K562 (cell line): ENCODE data around the gene MND1. TPM values are rescaled to one million over a fixed set of nuclear protein-coding genes. Genes with fewer than 3 reads are reported as not detected.

Experiments used
- ATAC-seq: fragments of 200-7000 bp; cut with Tn5 transposase; 3 replicates; pipeline ENCODE4 v1.9.1; 2020; ENCODE audit warnings: moderate library complexity
- BruUV-seq: library from RNA; stranded (reverse); fragments of 400-500 nt; replicated peaks from 2 replicates; lab custom pipeline; 2021; lab: Mats Ljungman, UMichigan
- CTCF ChIA-PET: fragments of 300-600 bp; formaldehyde crosslinking; extraction: SDS; loops from one replicate; lab custom pipeline; 2021; ENCODE audit warnings: low intra/inter-chr PET ratio; lab: Yijun Ruan, JAX
- POLR2A ChIA-PET: fragments of 300-600, 350-650 bp; sonication (Branson Sonifier 250); formaldehyde crosslinking; extraction: SDS; loops from one replicate; lab custom pipeline; 2021; ENCODE audit warnings: antibody characterized with exemption, inconsistent platforms; lab: Yijun Ruan, JAX
- DNase-seq, 4 experiments: peaks; one replicate each; pipeline versions ENCODE4 v3.0.0 to v3.0.0-alpha.2; 2011 to 2018; ENCODE audit warnings: low spot score in 3 of 4, mixed read lengths in 3 of 4; ENCODE audit errors: extremely low read depth in 1 of 4
- FAIRE-seq: peaks from 2 replicates; lab custom pipeline; 2011; peaks lifted over from hg19 to GRCh38; lab: Jason Lieb, UNC
- H2AFZ ChIP-seq: 2 replicates; pipeline ENCODE4 v1.6.0; 2011; ENCODE audit warnings: low read depth, low read length, control low read depth, inconsistent platforms
- H3K27ac ChIP-seq: fragments of 200-600 bp; 3 replicates; pipeline ENCODE4 v1.8.0; 2011; ENCODE audit warnings: low read depth, mild to moderate bottlenecking, control low read depth, inconsistent platforms, low read length, moderate library complexity, mixed read lengths; ENCODE audit errors: extremely low read depth
- H3K27me3 ChIP-seq, 2 experiments: fragments of 300-600 bp in 1 of 2; 2 replicates in 1 of 2; 3 replicates in 1 of 2; pipeline versions ENCODE4 v1.6.0 to v1.8.0; 2011; ENCODE audit warnings: inconsistent platforms in 2 of 2, low read length in 2 of 2, mild to moderate bottlenecking in 1 of 2, mixed read lengths in 1 of 2, moderate library complexity in 1 of 2; ENCODE audit not compliant: control insufficient read depth in 2 of 2, insufficient read depth in 2 of 2
- H3K36me3 ChIP-seq: fragments of 300-600 bp; 3 replicates; pipeline ENCODE4 v1.8.0; 2011; ENCODE audit warnings: mild to moderate bottlenecking, low read length, inconsistent platforms; ENCODE audit not compliant: control insufficient read depth, insufficient read depth
- H3K4me1 ChIP-seq, 2 experiments: fragments of 200-600 bp in 1 of 2; replicated peaks in 1 of 2; 2 replicates in 1 of 2; 3 replicates in 1 of 2; pipeline versions ENCODE4 v1.5.1 to v1.8.0; 2011; ENCODE audit warnings: inconsistent platforms in 2 of 2, low read length in 2 of 2, mild to moderate bottlenecking in 1 of 2, mixed read lengths in 1 of 2, moderate library complexity in 1 of 2; ENCODE audit not compliant: control insufficient read depth in 2 of 2, insufficient read depth in 2 of 2
- H3K4me2 ChIP-seq: 2 replicates; pipeline ENCODE4 v1.6.1; 2011; ENCODE audit warnings: low read length, control low read depth, inconsistent platforms, mixed read lengths; ENCODE audit not compliant: insufficient read depth
- H3K4me3 ChIP-seq: fragments of 200-600 bp; sonication (generic), shearing (Covaris generic); 2 replicates; pipeline ENCODE4 v1.5.1; 2016; ENCODE audit warnings: control low read depth, inconsistent platforms
- H3K79me2 ChIP-seq: fragments of 200-600 bp; 3 replicates; pipeline ENCODE4 v1.8.0; 2011; ENCODE audit warnings: low read length, inconsistent platforms; ENCODE audit not compliant: control insufficient read depth, insufficient read depth
- H3K9ac ChIP-seq, 2 experiments: 2 replicates each; pipeline versions ENCODE4 v1.6.0 to v1.6.1; 2011; ENCODE audit warnings: low read depth in 2 of 2, low read length in 2 of 2, control low read depth in 1 of 2, inconsistent platforms in 1 of 2, mild to moderate bottlenecking in 1 of 2, mixed read lengths in 1 of 2; ENCODE audit not compliant: insufficient read depth in 1 of 2
- H3K9me1 ChIP-seq: one replicate; pipeline ENCODE4 v1.6.0; 2011; ENCODE audit warnings: inconsistent platforms, mild to moderate bottlenecking, low read length, moderate library complexity; ENCODE audit not compliant: control insufficient read depth, insufficient read depth
- H3K9me3 ChIP-seq: replicated peaks from 2 replicates; pipeline ENCODE4 v1.5.1; 2011; ENCODE audit warnings: low read depth, low read length, inconsistent platforms; ENCODE audit not compliant: control insufficient read depth, insufficient read depth
- H4K20me1 ChIP-seq: replicated peaks from 2 replicates; pipeline ENCODE4 v1.6.1; 2011; ENCODE audit warnings: low read length, inconsistent platforms, mixed read lengths; ENCODE audit not compliant: control insufficient read depth, insufficient read depth
- NR1H2 ChIP-seq: sonication (generic); formaldehyde crosslinking; IDR thresholded peaks from 2 replicates; pipeline ENCODE4 v1.4.0; 2020; ENCODE audit warnings: mild to moderate bottlenecking, missing genetic modification reagents
- ZNF175 ChIP-seq: fragments of 200-800 bp; sonication (Bioruptor generic); IDR thresholded peaks from 2 replicates; pipeline ENCODE4 v1.6.1; 2016; ENCODE audit warnings: low read depth, mild to moderate bottlenecking, missing genetic modification characterization, missing compliant biosample characterization
- WGBS: fragments of 100-300 bp; shearing (Covaris generic); methylation state at CpG from one replicate; pipeline ENCODE4 v1.1.6; 2016; ENCODE audit warnings: low coverage, mixed read lengths; ENCODE audit not compliant: insufficient coverage; ENCODE audit errors: missing lambda C conversion rate; 5-methylcytosine and 5-hydroxymethylcytosine counted together
- in situ Hi-C: fragments of 300-500 bp; cut with MboI; formaldehyde crosslinking; loops from 4 replicates; pipeline ENCODE4 v1.15.0; 2018; ENCODE audit warnings: inconsistent platforms, mixed read lengths
- intact Hi-C: fragments of 100-400 bp; cut with micrococcal nuclease; formaldehyde crosslinking; loops from 2 replicates; pipeline ENCODE4 v1.14.2; 2022
- polyA plus RNA-seq, 8 experiments: library from polyadenylated mRNA; depleted of rRNA in 4 of 8; stranded (reverse) in 5 of 8; unstranded in 3 of 8; fragments of >200 nt; fragmentation: Nextera tagmentation in 2 of 8; fragmentation: Illumina TruSeq in 1 of 8; extraction: Ambion mirVana in 2 of 8; extraction: Trizol in 1 of 8; gene quantifications; 2 replicates each; pipeline versions ENCODE4 v1.2.1 to v1.2.3, GENCODE V29; 2011 to 2014; ENCODE audit warnings: inconsistent platforms in 1 of 8, missing spikeins in 1 of 8
- total RNA-seq, 7 experiments: library from RNA; depleted of rRNA in 6 of 7; stranded (reverse); fragments of >200 nt in 6 of 7; fragmentation: Illumina TruSeq in 2 of 7; extraction: Trizol in 2 of 7; gene quantifications; 2 replicates each; pipeline versions ENCODE4 v1.2.1 to v1.2.3, GENCODE V29; 2011 to 2021; ENCODE audit warnings: low replicate concordance in 1 of 7
- TF ChIP-seq, protein P1 (sequence below), 3 experiments: IDR thresholded peaks in 2 of 3; conservative IDR thresholded peaks in 1 of 3; 2 replicates each; pipeline ENCODE4 v1.5.1; 2011 to 2012; ENCODE audit warnings: low read length in 3 of 3, mild to moderate bottlenecking in 3 of 3, control low read depth in 2 of 3, improper control_type of control experiment in 1 of 3, inconsistent platforms in 1 of 3, low read depth in 1 of 3, mixed read lengths in 1 of 3, moderate library complexity in 1 of 3; ENCODE audit not compliant: insufficient read depth in 2 of 3
- TF ChIP-seq, protein P2 (sequence below): fragments of 450-650 bp; IDR thresholded peaks from 2 replicates; pipeline ENCODE4 v1.6.1; 2016; ENCODE audit warnings: mild to moderate bottlenecking
- TF ChIP-seq, protein P3 (sequence below): IDR thresholded peaks from 2 replicates; pipeline ENCODE4 v1.6.1; 2016; ENCODE audit warnings: missing genetic modification characterization, missing compliant biosample characterization
- TF ChIP-seq, protein P4 (sequence below): fragments of 450-650 bp; IDR thresholded peaks from 2 replicates; pipeline ENCODE4 v1.6.1; 2016; ENCODE audit warnings: borderline replicate concordance

The MND1 gene
- total and polyA plus RNA-seq, 9 of the 15 experiments (the other 6 are each of a cell fraction or from before 2014, with no cell fraction given), result 35.3 to 94.1 (median 59.9) TPM

DNA sequence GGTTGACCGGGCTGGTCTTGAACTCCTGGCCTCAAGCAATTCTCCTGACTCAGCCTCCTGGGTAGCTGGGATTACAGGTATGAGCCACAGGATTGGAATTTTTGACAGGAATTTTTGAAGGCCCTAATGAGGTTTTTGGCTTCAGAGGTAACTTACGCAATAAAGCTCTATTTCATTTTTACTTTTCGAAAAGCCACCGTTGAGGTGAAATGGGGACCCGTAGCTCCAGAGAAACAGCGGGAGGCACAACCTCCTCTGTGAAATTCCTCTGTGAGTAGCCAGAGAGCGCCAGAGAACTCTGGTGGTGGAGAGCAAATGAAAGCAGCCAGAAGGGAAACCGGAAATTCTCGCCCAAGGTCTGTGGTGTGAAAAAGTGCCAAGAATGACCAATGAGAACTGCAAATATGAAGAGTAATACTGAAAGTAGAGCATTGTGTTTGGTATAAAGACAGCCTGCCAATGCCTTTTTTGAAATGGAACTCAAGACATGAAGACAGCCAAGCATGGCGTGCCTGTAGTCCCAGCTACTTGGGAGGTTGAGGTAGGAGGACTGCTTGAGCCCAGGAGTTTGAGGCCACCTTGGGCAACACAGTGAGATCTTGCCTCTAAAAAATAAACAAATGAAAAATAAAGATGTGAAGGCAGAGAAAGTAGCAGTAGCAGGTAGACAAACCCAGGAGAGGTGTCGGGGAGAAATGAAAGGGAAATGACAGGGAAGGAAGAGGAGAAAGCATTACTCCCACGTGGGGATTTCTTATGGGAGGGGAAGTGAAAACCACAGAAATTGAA is 88.7 kb downstream of the MND1 start (continued):
- TF ChIP-seq, protein P1, sequence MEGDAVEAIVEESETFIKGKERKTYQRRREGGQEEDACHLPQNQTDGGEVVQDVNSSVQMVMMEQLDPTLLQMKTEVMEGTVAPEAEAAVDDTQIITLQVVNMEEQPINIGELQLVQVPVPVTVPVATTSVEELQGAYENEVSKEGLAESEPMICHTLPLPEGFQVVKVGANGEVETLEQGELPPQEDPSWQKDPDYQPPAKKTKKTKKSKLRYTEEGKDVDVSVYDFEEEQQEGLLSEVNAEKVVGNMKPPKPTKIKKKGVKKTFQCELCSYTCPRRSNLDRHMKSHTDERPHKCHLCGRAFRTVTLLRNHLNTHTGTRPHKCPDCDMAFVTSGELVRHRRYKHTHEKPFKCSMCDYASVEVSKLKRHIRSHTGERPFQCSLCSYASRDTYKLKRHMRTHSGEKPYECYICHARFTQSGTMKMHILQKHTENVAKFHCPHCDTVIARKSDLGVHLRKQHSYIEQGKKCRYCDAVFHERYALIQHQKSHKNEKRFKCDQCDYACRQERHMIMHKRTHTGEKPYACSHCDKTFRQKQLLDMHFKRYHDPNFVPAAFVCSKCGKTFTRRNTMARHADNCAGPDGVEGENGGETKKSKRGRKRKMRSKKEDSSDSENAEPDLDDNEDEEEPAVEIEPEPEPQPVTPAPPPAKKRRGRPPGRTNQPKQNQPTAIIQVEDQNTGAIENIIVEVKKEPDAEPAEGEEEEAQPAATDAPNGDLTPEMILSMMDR (IDR thresholded peaks at IDR 0.05 in 2 of 3, conservative IDR thresholded peaks at IDR 0.05 in 1 of 3; ENCODE audit: insufficient read depth in 2 of 3, low read depth in 1 of 3, low read length in 3 of 3), result peak; percentile 88 to 93 (median 88)
- TF ChIP-seq, protein P2, sequence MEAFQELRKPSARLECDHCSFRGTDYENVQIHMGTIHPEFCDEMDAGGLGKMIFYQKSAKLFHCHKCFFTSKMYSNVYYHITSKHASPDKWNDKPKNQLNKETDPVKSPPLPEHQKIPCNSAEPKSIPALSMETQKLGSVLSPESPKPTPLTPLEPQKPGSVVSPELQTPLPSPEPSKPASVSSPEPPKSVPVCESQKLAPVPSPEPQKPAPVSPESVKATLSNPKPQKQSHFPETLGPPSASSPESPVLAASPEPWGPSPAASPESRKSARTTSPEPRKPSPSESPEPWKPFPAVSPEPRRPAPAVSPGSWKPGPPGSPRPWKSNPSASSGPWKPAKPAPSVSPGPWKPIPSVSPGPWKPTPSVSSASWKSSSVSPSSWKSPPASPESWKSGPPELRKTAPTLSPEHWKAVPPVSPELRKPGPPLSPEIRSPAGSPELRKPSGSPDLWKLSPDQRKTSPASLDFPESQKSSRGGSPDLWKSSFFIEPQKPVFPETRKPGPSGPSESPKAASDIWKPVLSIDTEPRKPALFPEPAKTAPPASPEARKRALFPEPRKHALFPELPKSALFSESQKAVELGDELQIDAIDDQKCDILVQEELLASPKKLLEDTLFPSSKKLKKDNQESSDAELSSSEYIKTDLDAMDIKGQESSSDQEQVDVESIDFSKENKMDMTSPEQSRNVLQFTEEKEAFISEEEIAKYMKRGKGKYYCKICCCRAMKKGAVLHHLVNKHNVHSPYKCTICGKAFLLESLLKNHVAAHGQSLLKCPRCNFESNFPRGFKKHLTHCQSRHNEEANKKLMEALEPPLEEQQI, result peak; percentile 80; the same call in 1 of the 2 replicates

DNA sequence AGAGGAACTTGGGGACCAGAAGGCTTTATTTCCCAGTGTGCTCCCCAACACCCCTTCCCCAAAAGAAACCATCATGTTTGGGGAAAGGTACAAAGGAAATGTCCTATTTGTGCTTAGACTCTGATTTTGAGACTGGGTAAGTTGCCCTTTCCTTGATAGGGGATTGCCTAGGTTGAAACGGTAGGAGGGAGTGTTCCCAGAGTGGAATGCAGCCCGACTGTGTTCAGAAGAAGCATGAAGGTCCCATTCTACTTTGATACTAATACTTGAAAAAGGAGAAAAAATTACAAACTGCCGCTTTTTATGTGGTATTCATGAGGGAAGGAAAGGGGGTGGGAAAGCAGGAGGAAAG is 89.2 kb downstream of the MND1 start:
- TF ChIP-seq, protein P3, sequence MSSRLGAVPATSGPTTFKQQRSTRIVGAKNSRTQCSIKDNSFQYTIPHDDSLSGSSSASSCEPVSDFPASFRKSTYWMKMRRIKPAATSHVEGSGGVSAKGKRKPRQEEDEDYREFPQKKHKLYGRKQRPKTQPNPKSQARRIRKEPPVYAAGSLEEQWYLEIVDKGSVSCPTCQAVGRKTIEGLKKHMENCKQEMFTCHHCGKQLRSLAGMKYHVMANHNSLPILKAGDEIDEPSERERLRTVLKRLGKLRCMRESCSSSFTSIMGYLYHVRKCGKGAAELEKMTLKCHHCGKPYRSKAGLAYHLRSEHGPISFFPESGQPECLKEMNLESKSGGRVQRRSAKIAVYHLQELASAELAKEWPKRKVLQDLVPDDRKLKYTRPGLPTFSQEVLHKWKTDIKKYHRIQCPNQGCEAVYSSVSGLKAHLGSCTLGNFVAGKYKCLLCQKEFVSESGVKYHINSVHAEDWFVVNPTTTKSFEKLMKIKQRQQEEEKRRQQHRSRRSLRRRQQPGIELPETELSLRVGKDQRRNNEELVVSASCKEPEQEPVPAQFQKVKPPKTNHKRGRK (tag), result peak; percentile 55; the same call in 1 of the 2 replicates
- TF ChIP-seq NR1H2, result no peak
- TF ChIP-seq, protein P4, sequence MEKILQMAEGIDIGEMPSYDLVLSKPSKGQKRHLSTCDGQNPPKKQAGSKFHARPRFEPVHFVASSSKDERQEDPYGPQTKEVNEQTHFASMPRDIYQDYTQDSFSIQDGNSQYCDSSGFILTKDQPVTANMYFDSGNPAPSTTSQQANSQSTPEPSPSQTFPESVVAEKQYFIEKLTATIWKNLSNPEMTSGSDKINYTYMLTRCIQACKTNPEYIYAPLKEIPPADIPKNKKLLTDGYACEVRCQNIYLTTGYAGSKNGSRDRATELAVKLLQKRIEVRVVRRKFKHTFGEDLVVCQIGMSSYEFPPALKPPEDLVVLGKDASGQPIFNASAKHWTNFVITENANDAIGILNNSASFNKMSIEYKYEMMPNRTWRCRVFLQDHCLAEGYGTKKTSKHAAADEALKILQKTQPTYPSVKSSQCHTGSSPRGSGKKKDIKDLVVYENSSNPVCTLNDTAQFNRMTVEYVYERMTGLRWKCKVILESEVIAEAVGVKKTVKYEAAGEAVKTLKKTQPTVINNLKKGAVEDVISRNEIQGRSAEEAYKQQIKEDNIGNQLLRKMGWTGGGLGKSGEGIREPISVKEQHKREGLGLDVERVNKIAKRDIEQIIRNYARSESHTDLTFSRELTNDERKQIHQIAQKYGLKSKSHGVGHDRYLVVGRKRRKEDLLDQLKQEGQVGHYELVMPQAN, result 0 out of 2 replicates have a peak, but pooled peaks have one; percentile 1
- TF ChIP-seq ZNF175 (CRISPR knock-in tag), result 0 out of 2 replicates have a peak, but pooled peaks have one; percentile 3
- no peak for DNase-seq
- peak; percentile 20 for ATAC-seq
- Histone ChIP-seq H3K36me3 (no peaks in the 10 kb centered on the region), H3K4me3 (no peak overlapping the region), H2AFZ (peak overlapping the region; percentile 96), H3K4me1 (peaks cover 10 to 11% of the 10 kb centered on the region in 2 experiments; a peak in 4 of 5 replicates), H3K4me2 (peak overlapping the region; percentile 40; the same call in 1 of the 2 replicates), H3K27me3 (no peaks in the 10 kb centered on the region), H3K9me1 (no peaks in the 10 kb centered on the region), H3K9ac (no peak overlapping the region), H4K20me1 (no peaks in the 10 kb centered on the region), H3K79me2 (no peaks in the 10 kb centered on the region), H3K27ac (no peak overlapping the region), H3K9me3 (no peaks in the 10 kb centered on the region)
- WGBS, result 40% methylated on average over 3 of the region's 3 CpGs
- intact Hi-C loops, result loop anchor here (1.0 to 10.0 kb wide), 7 partner anchors 33 to 321 kb away; partner anchors contain the start of gene TMEM131L
- BruUV-seq, result no TSS peak
- ChIA-PET CTCF (interaction anchor here (1.6 kb wide), 1 partner anchor 141 kb away, joined by 21 read pairs; no protein-coding TSS in a partner anchor), POLR2A (no interaction called here)
- in situ Hi-C loops, result no loop called here
- FAIRE-seq, result no peak
